Measurements from ENCODE around the gene FZD4.
"Not testable (repeated sequence)": the region's sequence is repeated elsewhere in the genome, so short reads cannot be mapped to it uniquely, and the experiment has no call there.

FZD4 gene

GRCh38 chr11:86977441-86978050, 22.4 kb upstream of the FZD4 start:
- DNase-seq (ENCODE audit: low read depth, low spot score): no peak

GRCh38 chr11:86972734-86973133, 17.5 kb upstream of the FZD4 start:
- no peak for DNase-seq (ENCODE audit: low read depth, low spot score)

- no peak for DNase-seq (ENCODE audit: low read depth, low spot score)
Observed at GRCh38 chr11:86969258-86969657, 14.1 kb upstream of the FZD4 start.

- DNase-seq (ENCODE audit: low read depth, low spot score): not testable (repeated sequence)
Observed at GRCh38 chr11:86967601-86968000, 12.4 kb upstream of the FZD4 start.

- no peak for DNase-seq (ENCODE audit: low read depth, low spot score)
Observed at GRCh38 chr11:86957976-86958646, 2.9 kb upstream of the FZD4 start.

GRCh38 chr11:86956905-86957195, 1.7 kb upstream of the FZD4 start:
- DNase-seq (ENCODE audit: low read depth, low spot score): no peak

GRCh38 chr11:86955111-86955360, 159 bp downstream of the FZD4 start:
- DNase-seq (ENCODE audit: low read depth, low spot score): no peak

- peak; percentile 48 for DNase-seq (ENCODE audit: low read depth, low spot score)
Observed at GRCh38 chr11:86954269-86955110, 705 bp downstream of the FZD4 start.

GRCh38 chr11:86952221-86952875, 2.8 kb downstream of the FZD4 start:
- DNase-seq (ENCODE audit: low read depth, low spot score): no peak

- DNase-seq (ENCODE audit: low read depth, low spot score): no peak
Observed at GRCh38 chr11:86951706-86952105, 3.5 kb downstream of the FZD4 start.

- no peak for DNase-seq (ENCODE audit: low read depth, low spot score)
Observed at GRCh38 chr11:86950661-86950995, 4.6 kb downstream of the FZD4 start.

- no peak for DNase-seq (ENCODE audit: low read depth, low spot score)
Observed at GRCh38 chr11:86949995-86950660, 5.1 kb downstream of the FZD4 start.

GRCh38 chr11:86948733-86949132, 6.5 kb downstream of the FZD4 start:
- DNase-seq (ENCODE audit: low read depth, low spot score): no peak

- DNase-seq (ENCODE audit: low read depth, low spot score): no peak
Observed at GRCh38 chr11:86947541-86947940, 7.7 kb downstream of the FZD4 start.

GRCh38 chr11:86943505-86943904, 11.7 kb downstream of the FZD4 start:
- DNase-seq (ENCODE audit: low read depth, low spot score): not testable (repeated sequence)

- DNase-seq (ENCODE audit: low read depth, low spot score): no peak
Observed at GRCh38 chr11:86941871-86942599, 13.2 kb downstream of the FZD4 start.

- no peak for DNase-seq (ENCODE audit: low read depth, low spot score)
Observed at GRCh38 chr11:86941077-86941870, 13.9 kb downstream of the FZD4 start.

- peak; percentile 76 for DNase-seq (ENCODE audit: low read depth, low spot score)
Observed at GRCh38 chr11:86940122-86940777, 14.9 kb downstream of the FZD4 start.

- DNase-seq (ENCODE audit: low read depth, low spot score): peak; percentile 75
Observed at GRCh38 chr11:86938900-86939880, 16.0 kb downstream of the FZD4 start.
